Type B pancreatic cell (in vitro differentiated cells): ENCODE data around the gene FMO3. TPM values are rescaled to one million over a fixed set of nuclear protein-coding genes. Genes with fewer than 3 reads are reported as not detected.

Source experiments
- DNase-seq: peaks from one replicate; pipeline ENCODE4 v3.0.0; 2021; ENCODE audit warnings: mixed read lengths; ENCODE audit not compliant: unreplicated experiment; ENCODE audit errors: extremely low spot score
- H3K27ac Mint-ChIP-seq: 2 replicates; pipeline ENCODE4 v1.8.0; 2021; ENCODE audit warnings: mild to moderate bottlenecking, mixed read lengths
- H3K27me3 Mint-ChIP-seq: 2 replicates; pipeline ENCODE4 v1.8.0; 2021; ENCODE audit warnings: mixed read lengths
- H3K36me3 Mint-ChIP-seq: 2 replicates; pipeline ENCODE4 v1.8.0; 2021; ENCODE audit warnings: mixed read lengths
- H3K4me1 Mint-ChIP-seq: one replicate; pipeline ENCODE4 v1.8.0; 2021; ENCODE audit warnings: mixed read lengths; ENCODE audit not compliant: unreplicated experiment
- H3K4me3 Mint-ChIP-seq: 2 replicates; pipeline ENCODE4 v1.8.0; 2021; ENCODE audit warnings: mild to moderate bottlenecking, mixed read lengths
- H3K9me3 Mint-ChIP-seq: 2 replicates; pipeline ENCODE4 v1.8.0; 2021; ENCODE audit warnings: mixed read lengths
- total RNA-seq: library from RNA; stranded (reverse); gene quantifications from 2 replicates; pipeline ENCODE4 v1.2.1, GENCODE V29; 2021; ENCODE audit warnings: low replicate concordance
- TF ChIP-seq, protein P1 (sequence below): fragments of 200-600 bp; sonication (generic); conservative IDR thresholded peaks from 2 replicates; pipeline ENCODE4 v1.5.0; 2021; ENCODE audit warnings: antibody characterized with exemption, mild to moderate bottlenecking

Gene FMO3
- total RNA-seq, 1 donor from 2014 or later: 0.56 TPM

DNA sequence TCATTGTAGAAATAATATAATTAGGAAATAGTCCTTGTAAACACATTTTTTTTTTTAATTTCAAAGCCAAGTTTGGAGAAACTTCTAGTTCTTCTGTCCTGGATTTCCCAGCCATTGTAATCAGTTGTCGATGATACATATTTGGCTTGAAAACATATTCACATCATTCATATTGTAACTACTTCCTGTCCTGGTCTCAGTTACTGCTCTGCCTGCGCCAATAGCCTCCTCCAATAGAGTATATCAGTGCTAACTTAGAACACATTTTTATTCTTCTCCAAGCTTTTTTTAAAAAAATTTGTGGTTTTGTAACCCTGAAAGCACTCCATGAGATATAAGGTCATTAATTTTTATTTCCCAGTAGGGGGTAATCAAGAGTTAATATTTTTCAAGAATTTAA lies 48.3 kb downstream of the FMO3 start:
- Mint-ChIP-seq H3K27me3 (no peaks in the 10 kb centered on the region), H3K27ac (no peak overlapping the region), H3K36me3 (no peaks in the 10 kb centered on the region), H3K9me3 (no peaks in the 10 kb centered on the region), H3K4me3 (no peak overlapping the region), H3K4me1 (peaks cover 36% of the 10 kb centered on the region)
- TF ChIP-seq, protein P1, sequence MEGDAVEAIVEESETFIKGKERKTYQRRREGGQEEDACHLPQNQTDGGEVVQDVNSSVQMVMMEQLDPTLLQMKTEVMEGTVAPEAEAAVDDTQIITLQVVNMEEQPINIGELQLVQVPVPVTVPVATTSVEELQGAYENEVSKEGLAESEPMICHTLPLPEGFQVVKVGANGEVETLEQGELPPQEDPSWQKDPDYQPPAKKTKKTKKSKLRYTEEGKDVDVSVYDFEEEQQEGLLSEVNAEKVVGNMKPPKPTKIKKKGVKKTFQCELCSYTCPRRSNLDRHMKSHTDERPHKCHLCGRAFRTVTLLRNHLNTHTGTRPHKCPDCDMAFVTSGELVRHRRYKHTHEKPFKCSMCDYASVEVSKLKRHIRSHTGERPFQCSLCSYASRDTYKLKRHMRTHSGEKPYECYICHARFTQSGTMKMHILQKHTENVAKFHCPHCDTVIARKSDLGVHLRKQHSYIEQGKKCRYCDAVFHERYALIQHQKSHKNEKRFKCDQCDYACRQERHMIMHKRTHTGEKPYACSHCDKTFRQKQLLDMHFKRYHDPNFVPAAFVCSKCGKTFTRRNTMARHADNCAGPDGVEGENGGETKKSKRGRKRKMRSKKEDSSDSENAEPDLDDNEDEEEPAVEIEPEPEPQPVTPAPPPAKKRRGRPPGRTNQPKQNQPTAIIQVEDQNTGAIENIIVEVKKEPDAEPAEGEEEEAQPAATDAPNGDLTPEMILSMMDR: no peak
- no peak for DNase-seq

DNA sequence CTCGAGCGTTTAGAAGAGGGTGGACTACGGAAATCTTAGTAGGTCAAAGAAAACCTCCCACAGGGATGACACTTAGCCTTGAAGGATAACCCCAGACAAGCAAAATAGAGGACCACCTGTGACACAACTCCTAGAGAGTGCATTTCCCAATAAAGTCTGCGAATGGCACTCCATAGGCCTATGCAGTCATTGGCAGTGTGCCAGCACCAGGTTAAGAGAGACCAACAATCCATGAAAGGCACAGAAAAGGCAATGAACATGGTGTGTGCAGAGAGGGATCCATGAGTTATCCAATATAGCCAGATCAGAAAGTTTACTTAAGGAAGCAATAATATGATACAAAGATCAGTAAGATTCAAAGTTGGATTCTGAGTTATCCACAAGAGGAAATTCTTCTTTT lies 49.2 kb downstream of the FMO3 start:
- Mint-ChIP-seq H3K27ac (no peak overlapping the region), H3K9me3 (no peaks in the 10 kb centered on the region), H3K4me1 (peaks cover 36% of the 10 kb centered on the region), H3K36me3 (no peaks in the 10 kb centered on the region), H3K27me3 (no peaks in the 10 kb centered on the region), H3K4me3 (no peak overlapping the region)
- no peak for DNase-seq
- TF ChIP-seq, protein P1: no peak

DNA sequence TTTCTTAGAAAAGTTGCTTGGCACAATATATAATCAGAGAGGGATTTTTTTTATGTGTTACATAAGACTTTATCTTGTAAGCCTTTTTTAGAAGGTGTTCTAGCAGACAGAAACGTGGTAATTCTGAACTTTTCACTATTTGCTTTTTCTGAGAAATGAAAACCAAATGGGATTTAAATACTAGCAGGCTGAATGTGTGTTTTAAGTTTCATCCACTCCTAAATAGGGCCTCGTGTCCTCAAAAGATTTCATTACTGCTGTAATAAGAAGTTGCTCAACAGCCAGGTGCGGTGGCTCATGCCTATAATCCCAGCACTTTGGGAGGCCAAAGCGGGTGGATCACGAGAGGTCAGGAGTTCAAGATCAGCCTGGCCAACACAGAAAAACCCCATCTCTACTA lies 49.7 kb downstream of the FMO3 start:
- Mint-ChIP-seq H3K4me3 (no peak overlapping the region), H3K4me1 (peaks cover 36% of the 10 kb centered on the region), H3K36me3 (no peaks in the 10 kb centered on the region), H3K27me3 (no peaks in the 10 kb centered on the region), H3K9me3 (no peaks in the 10 kb centered on the region), H3K27ac (no peak overlapping the region)
- TF ChIP-seq, protein P1: no peak
- no peak for DNase-seq

DNA sequence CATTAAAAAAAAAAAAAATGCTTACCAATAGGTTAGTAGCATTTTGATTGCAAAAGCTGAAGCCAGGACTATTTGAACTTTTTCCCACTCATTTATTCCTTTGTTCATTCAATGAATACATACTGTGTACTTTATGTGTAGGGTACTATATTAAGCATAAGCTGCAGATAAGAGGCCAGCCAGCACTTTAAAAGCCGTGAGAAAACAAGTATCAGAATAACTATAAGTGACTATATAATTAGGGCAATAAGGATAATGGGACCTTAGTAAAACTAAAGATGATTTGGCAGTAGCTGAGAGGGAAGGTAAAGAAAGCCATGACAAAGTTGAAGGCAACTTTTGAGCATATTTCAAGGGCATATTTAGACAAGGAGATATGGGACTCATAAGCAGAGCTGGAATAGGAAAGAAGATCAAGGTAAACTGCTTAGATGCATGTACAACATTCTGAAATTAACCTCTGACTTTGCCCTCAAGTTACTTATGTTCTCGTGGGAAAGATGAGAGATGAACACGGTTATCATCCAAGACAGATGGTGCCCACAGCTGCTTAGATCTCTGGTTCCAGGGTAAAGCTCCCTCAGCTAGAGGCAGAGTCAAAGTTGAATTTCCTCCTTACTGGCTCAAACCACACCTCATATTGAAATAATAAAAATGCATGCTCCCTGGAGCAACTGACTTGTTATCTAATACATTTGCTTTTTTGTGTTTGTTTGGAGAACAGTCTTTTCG lies 50.4 kb downstream of the FMO3 start:
- Mint-ChIP-seq H3K4me3 (peak overlapping the region; percentile 11), H3K9me3 (no peaks in the 10 kb centered on the region), H3K36me3 (no peaks in the 10 kb centered on the region), H3K27me3 (no peaks in the 10 kb centered on the region), H3K4me1 (peaks cover 36% of the 10 kb centered on the region), H3K27ac (no peak overlapping the region)
- TF ChIP-seq, protein P1: no peak
- no peak for DNase-seq

DNA sequence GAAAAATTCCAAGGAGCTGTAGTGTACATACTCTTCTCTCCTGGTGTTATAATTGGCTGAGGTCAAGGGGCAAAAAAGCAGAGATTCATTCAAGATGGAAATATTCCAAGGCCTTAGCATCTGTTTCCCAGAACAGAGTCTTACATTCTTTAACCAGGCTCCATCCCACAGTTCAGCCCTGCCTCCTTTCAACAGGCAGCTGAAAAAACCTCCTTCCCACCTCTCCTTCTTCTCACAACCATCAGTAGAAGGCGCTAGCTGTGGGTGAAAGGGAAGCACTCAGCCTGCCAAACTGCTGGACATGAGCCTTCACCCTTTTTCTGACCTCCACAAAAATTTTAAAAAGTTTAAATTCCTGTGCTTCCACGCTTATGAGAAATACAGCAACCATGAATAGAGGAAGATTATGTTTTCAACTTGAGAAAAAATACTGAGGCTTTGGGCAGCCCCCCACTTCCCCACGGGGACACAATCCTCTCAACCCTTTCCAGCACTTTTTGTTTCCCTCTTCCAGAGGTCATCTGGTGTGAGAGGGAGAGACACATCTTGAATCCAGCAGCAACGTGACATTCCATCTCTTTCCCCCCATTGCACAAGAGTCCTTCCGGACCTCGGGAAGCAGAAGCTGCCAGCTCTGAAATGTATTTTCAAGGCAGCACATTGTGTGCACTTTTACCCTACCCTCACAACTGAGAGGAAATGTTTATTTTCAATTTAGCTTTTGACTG lies 51.1 kb downstream of the FMO3 start:
- DNase-seq: no peak
- Mint-ChIP-seq H3K4me3 (peak overlapping the region; percentile 11), H3K27ac (peak overlapping the region; percentile 20), H3K4me1 (peaks cover 33% of the 10 kb centered on the region), H3K27me3 (no peaks in the 10 kb centered on the region), H3K9me3 (no peaks in the 10 kb centered on the region), H3K36me3 (no peaks in the 10 kb centered on the region)
- TF ChIP-seq, protein P1: no peak
